Measurements from ENCODE around the gene SINHCAF. TPM values are rescaled to one million over a fixed set of nuclear protein-coding genes. Genes with fewer than 3 reads are reported as not detected.
A peak's percentile ranks its signal among the peaks of the same experiment; 100 is the strongest.
"Not testable (repeated sequence)": the region's sequence is repeated elsewhere in the genome, so short reads cannot be mapped to it uniquely, and the experiment has no call there.

SINHCAF gene
- total and polyA plus RNA-seq, 2 experiments from 2014 or later = 581 to 686 TPM

DNA sequence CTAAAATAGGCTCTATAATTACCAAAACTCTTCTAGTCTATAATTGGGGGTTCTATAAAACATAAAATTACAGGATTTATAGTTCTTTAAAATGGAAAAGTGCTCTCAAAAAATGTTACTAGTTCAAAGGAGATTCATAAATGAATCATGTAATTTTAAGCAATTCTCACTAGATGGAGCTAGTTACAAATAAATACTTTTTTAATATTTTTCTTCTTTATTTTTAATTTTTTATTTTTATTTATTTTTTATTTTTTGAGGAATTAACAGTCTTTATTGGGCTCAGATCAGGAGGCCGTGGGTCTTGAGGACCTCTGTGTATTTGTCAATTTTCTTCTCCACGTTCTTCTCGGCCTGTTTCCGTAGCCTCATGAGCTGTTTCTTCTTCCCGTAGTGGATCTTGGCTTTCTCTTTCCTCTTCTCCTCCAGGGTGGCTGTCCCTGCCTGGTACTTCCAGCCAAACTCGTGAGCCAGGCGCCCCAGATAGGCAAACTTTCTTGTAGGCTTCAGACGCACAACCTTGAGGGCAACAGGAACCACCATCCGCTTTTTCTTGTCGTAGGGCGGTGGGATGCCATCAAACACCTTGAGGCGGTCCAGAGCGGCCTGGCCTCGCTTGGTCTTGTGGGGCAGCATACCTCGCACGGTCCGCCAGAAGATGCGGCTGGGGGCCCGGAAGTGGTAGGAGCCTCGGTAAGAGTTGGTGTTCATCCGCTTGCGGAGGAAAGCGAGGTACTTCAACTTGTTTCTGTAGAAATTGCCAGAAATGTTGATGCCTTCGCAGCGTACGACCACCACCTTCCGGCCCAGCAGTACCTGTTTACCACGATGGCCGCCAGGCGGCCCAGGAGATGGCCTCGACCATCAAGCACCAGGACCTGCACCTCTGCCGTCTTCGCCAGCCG is 74.0 kb downstream of the SINHCAF start:
- H3K9me2 ChIP-seq (ENCODE audit: insufficient read depth); H3K9me3 Mint-ChIP-seq; H4K20me1 ChIP-seq (replicated peaks; ENCODE audit: insufficient read depth); H3K27me3 ChIP-seq (ENCODE audit: insufficient read depth); H3K4me1 Mint-ChIP-seq; H3F3A ChIP-seq (replicated peaks; ENCODE audit: low read depth); H3K36me3 Mint-ChIP-seq (ENCODE audit: low read depth); H3K27me3 Mint-ChIP-seq (ENCODE audit: insufficient read depth, low read depth, poor library complexity); H3K27ac Mint-ChIP-seq; H3K4me1 ChIP-seq (ENCODE audit: insufficient read depth); H2AFZ ChIP-seq; H3K4me3 Mint-ChIP-seq; H3K4me2 ChIP-seq; H3K79me2 ChIP-seq (replicated peaks; ENCODE audit: insufficient read depth); DNase-seq (ENCODE audit: low spot score); H3K27ac ChIP-seq (ENCODE audit: low read depth); H3K36me3 ChIP-seq (ENCODE audit: insufficient read depth); ATAC-seq; H3K4me3 ChIP-seq: not testable (repeated sequence)
- 0 out of 2 replicates have a peak, but pooled peaks have one; percentile 13 for TF ChIP-seq ZNF462 (CRISPR knock-in tag; IDR thresholded peaks at IDR 0.05)
- peak in 1 of 2 experiments; percentile 48; a peak in 3 of 4 replicates for TF ChIP-seq CTCF (conservative IDR thresholded peaks at IDR 0.05; ENCODE audit: low read depth in 2 of 2)
